ENCODE results near the gene RGS2.

RGS2 gene

GRCh38 chr1:192793983-192794767 is 14.7 kb upstream of the RGS2 start:
- no peak for DNase-seq

GRCh38 chr1:192794768-192795035 is 14.1 kb upstream of the RGS2 start:
- no peak for DNase-seq

GRCh38 chr1:192795916-192796618 is 12.8 kb upstream of the RGS2 start:
- no peak for DNase-seq

GRCh38 chr1:192797143-192797542 is 11.7 kb upstream of the RGS2 start:
- no peak for DNase-seq

GRCh38 chr1:192797891-192798290 is 10.9 kb upstream of the RGS2 start:
- no peak for DNase-seq

- DNase-seq = no peak
Observed at GRCh38 chr1:192801451-192801850, 7.4 kb upstream of the RGS2 start.

- DNase-seq = no peak
Observed at GRCh38 chr1:192802406-192802805, 6.4 kb upstream of the RGS2 start.

- no peak for DNase-seq
Observed at GRCh38 chr1:192803501-192803900, 5.3 kb upstream of the RGS2 start.

GRCh38 chr1:192805832-192806323 is 3.0 kb upstream of the RGS2 start:
- no peak for DNase-seq

- DNase-seq = no peak
Observed at GRCh38 chr1:192807211-192808162, 1.4 kb upstream of the RGS2 start.

GRCh38 chr1:192808163-192808517 is 699 bp upstream of the RGS2 start:
- DNase-seq = no peak

GRCh38 chr1:192809307-192810252 is 741 bp downstream of the RGS2 start:
- no peak for DNase-seq

- DNase-seq = peak; percentile 33
Observed at GRCh38 chr1:192810253-192810880, 1.5 kb downstream of the RGS2 start.

- no peak for DNase-seq
Observed at GRCh38 chr1:192811006-192811405, 2.2 kb downstream of the RGS2 start.

- DNase-seq = no peak
Observed at GRCh38 chr1:192811594-192812239, 2.9 kb downstream of the RGS2 start.

- no peak for DNase-seq
Observed at GRCh38 chr1:192812420-192813209, 3.8 kb downstream of the RGS2 start.

GRCh38 chr1:192814805-192815204 is 6.0 kb downstream of the RGS2 start:
- DNase-seq = no peak

- DNase-seq = no peak
Observed at GRCh38 chr1:192817246-192817645, 8.4 kb downstream of the RGS2 start.

- DNase-seq = no peak
Observed at GRCh38 chr1:192821296-192821695, 12.5 kb downstream of the RGS2 start.

- no peak for DNase-seq
Observed at GRCh38 chr1:192824511-192824910, 15.7 kb downstream of the RGS2 start.
